ENCODE data around the gene CST6.
A peak's percentile ranks its signal among the peaks of the same experiment; 100 is the strongest.

CST6 gene

DNA sequence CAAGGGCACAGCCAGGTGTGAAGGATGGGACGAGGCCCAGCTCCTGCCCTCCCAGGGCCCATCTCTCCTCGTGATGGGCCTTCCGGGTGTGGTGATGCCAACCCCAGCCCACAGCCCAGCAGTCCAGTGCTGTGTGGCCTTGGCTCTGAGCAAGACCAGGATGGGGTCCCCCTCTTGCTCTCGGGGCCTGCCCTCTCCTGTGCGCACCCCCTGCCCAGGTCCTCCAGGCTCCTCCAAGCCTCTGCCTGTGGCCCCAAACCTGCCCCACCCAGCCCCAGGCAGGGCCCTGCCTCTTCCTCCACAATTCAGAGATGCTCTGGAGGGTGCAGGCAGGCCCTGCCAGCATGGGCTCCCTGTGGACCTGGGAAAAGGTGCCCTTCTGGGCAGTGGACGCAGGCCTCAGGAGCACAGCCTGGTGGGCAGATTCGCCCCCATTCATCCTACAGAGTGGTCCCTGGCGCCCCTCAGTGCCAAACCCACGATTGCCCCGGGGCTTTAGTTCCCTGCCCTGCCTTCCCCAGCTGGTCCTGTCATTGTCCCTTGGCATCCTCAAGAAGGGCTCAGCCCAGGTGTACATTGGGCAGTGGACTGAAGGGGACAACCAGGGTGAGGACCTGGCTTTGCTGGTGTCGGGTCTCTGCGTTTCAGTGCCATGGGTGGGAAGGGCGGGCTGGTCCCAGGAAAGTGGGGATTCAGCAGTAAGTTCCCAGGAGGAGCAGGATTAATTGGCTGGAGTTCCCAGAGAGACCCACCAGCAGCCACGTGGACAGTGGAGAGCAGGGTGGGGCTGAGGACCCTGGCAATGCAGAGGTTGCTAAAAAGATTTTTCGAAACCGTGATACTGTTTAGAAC, 29.6 kb upstream of the CST6 start:
- Histone ChIP-seq H3K23ac (ENCODE audit: low read length in 2 of 2) (no peak overlapping the region), H3K9ac (ENCODE audit: low read length) (no peak overlapping the region), H3K4me1 (ENCODE audit: control insufficient read depth, insufficient read depth, low read depth, low read length) (no peaks in the 10 kb centered on the region), H2BK5ac (ENCODE audit: low read depth, low read length, poor library complexity, severe bottlenecking) (no peak overlapping the region), H2BK15ac (ENCODE audit: low read depth, poor library complexity, severe bottlenecking) (no peak overlapping the region), H3K4me2 (ENCODE audit: low read length, poor library complexity, severe bottlenecking) (no peak overlapping the region), H3K9me3 (ENCODE audit: control insufficient read depth, low read length) (no peaks in the 10 kb centered on the region), H3K14ac (ENCODE audit: low read length in 2 of 2) (no peak overlapping the region), H3K27me3 (ENCODE audit: control insufficient read depth in 1 of 2, insufficient read depth in 1 of 2, low read length in 2 of 2) (no peaks in the 10 kb centered on the region), H3K4me3 (ENCODE audit: insufficient read depth in 1 of 2, low read depth in 1 of 2, low read length in 2 of 2) (no peak overlapping the region), H2BK120ac (ENCODE audit: low read depth, low read length) (no peak overlapping the region), H3K27ac (ENCODE audit: low read length, poor library complexity, severe bottlenecking) (no peak overlapping the region), H4K8ac (ENCODE audit: low read length) (no peak overlapping the region), H3K79me1 (replicated peaks; ENCODE audit: low read length, poor library complexity, severe bottlenecking) (no peaks in the 10 kb centered on the region), H2BK12ac (ENCODE audit: low read length in 2 of 2) (no peak overlapping the region), H3K36me3 (ENCODE audit: control insufficient read depth in 1 of 2, insufficient read depth in 2 of 2, low read depth in 1 of 2, low read length in 2 of 2) (peaks cover 28 to 52% of the 10 kb centered on the region in 2 experiments), H4K91ac (ENCODE audit: low read length) (peak overlapping the region; percentile 18), H2AFZ (ENCODE audit: low read depth, low read length) (no peak overlapping the region), H3K4ac (ENCODE audit: low read depth in 1 of 2, low read length in 2 of 2) (no peak overlapping the region), H2AK5ac (ENCODE audit: low read length, severe bottlenecking) (no peak overlapping the region), H3K18ac (ENCODE audit: low read depth in 1 of 2, low read length in 2 of 2) (no peak overlapping the region)
- 90% methylated on average over 13 of the region's 16 CpGs for WGBS
- no peak for DNase-seq

DNA sequence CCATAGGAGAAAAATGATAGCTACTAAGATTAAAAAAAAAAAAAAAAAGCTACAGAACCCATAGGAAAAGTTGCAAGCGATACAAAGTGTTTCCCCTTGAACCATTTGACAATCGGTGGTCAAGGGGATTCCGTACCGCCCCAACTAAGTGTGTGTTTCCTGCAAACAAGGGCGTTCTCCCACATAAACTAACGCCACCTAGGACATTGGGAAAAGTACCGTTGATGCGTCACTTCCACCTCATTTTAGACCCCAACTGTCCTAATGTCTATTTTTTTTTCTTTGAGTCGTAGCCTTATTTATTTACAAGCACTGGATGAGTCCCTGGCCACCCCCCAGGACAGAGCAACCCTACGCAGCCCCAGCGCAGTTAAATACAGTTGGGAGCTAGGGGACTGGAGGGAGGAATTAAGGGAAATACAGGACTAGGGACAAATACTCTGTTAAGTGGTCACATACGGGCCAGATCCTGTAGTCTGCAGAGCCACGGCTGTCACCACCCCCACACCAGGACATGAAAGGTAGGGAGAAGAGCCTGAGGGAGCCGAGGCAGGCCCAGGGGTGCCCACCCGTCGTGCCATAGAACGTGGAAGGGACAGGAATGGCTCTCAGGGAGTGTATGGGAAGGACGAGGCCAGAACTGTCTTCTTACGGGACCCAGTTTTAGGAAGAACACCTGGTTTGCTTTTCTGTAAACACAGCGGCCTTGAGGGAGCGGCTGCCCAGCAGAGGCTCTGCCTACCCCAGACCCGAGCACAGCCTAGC, 28.8 kb upstream of the CST6 start:
- Histone ChIP-seq H3K18ac (ENCODE audit: low read depth in 1 of 2, low read length in 2 of 2) (no peak overlapping the region), H3K4ac (ENCODE audit: low read depth in 1 of 2, low read length in 2 of 2) (no peak overlapping the region), H2BK5ac (ENCODE audit: low read depth, low read length, poor library complexity, severe bottlenecking) (no peak overlapping the region), H2BK15ac (ENCODE audit: low read depth, poor library complexity, severe bottlenecking) (no peak overlapping the region), H3K4me3 (ENCODE audit: insufficient read depth in 1 of 2, low read depth in 1 of 2, low read length in 2 of 2) (no peak overlapping the region), H3K27ac (ENCODE audit: low read length, poor library complexity, severe bottlenecking) (no peak overlapping the region), H3K23ac (ENCODE audit: low read length in 2 of 2) (no peak overlapping the region), H2AFZ (ENCODE audit: low read depth, low read length) (no peak overlapping the region), H4K91ac (ENCODE audit: low read length) (no peak overlapping the region), H3K4me2 (ENCODE audit: low read length, poor library complexity, severe bottlenecking) (no peak overlapping the region), H2AK5ac (ENCODE audit: low read length, severe bottlenecking) (no peak overlapping the region), H3K9me3 (ENCODE audit: control insufficient read depth, low read length) (no peaks in the 10 kb centered on the region), H3K79me1 (replicated peaks; ENCODE audit: low read length, poor library complexity, severe bottlenecking) (no peaks in the 10 kb centered on the region), H3K14ac (ENCODE audit: low read length in 2 of 2) (no peak overlapping the region), H3K9ac (ENCODE audit: low read length) (no peak overlapping the region), H3K27me3 (ENCODE audit: control insufficient read depth in 1 of 2, insufficient read depth in 1 of 2, low read length in 2 of 2) (no peaks in the 10 kb centered on the region), H2BK120ac (ENCODE audit: low read depth, low read length) (no peak overlapping the region), H4K8ac (ENCODE audit: low read length) (no peak overlapping the region), H2BK12ac (ENCODE audit: low read length in 2 of 2) (no peak overlapping the region), H3K4me1 (ENCODE audit: control insufficient read depth, insufficient read depth, low read depth, low read length) (no peaks in the 10 kb centered on the region), H3K36me3 (ENCODE audit: control insufficient read depth in 1 of 2, insufficient read depth in 2 of 2, low read depth in 1 of 2, low read length in 2 of 2) (peaks cover 20 to 48% of the 10 kb centered on the region in 2 experiments)
- 86% methylated on average over 22 of the region's 22 CpGs for WGBS
- no peak for DNase-seq

GRCh38 chr11:65983589-65983987, 28.2 kb upstream of the CST6 start:
- no peak overlapping the region for H3K14ac ChIP-seq (ENCODE audit: low read length in 2 of 2)
- H3K27ac ChIP-seq (ENCODE audit: low read length, poor library complexity, severe bottlenecking), result no peak overlapping the region
- no peak overlapping the region for H3K18ac ChIP-seq (ENCODE audit: low read depth in 1 of 2, low read length in 2 of 2)
- H3K36me3 ChIP-seq (ENCODE audit: control insufficient read depth in 1 of 2, insufficient read depth in 2 of 2, low read depth in 1 of 2, low read length in 2 of 2), result peaks cover 15 to 46% of the 10 kb centered on the region in 2 experiments
- H3K23ac ChIP-seq (ENCODE audit: low read length in 2 of 2), result peak overlapping the region in 1 of 2 experiments; percentile 47
- 75% methylated on average over 5 of the region's 5 CpGs for WGBS
- no peak overlapping the region for H2BK12ac ChIP-seq (ENCODE audit: low read length in 2 of 2)
- no peak overlapping the region for H2BK5ac ChIP-seq (ENCODE audit: low read depth, low read length, poor library complexity, severe bottlenecking)
- H3K4me1 ChIP-seq (ENCODE audit: control insufficient read depth, insufficient read depth, low read depth, low read length), result no peaks in the 10 kb centered on the region
- no peaks in the 10 kb centered on the region for H3K9me3 ChIP-seq (ENCODE audit: control insufficient read depth, low read length)
- no peak overlapping the region for H3K4me2 ChIP-seq (ENCODE audit: low read length, poor library complexity, severe bottlenecking)
- H2AFZ ChIP-seq (ENCODE audit: low read depth, low read length), result no peak overlapping the region
- H2BK120ac ChIP-seq (ENCODE audit: low read depth, low read length), result no peak overlapping the region
- no peak overlapping the region for H3K4me3 ChIP-seq (ENCODE audit: insufficient read depth in 1 of 2, low read depth in 1 of 2, low read length in 2 of 2)
- no peak overlapping the region for H3K9ac ChIP-seq (ENCODE audit: low read length)
- H3K27me3 ChIP-seq (ENCODE audit: control insufficient read depth in 1 of 2, insufficient read depth in 1 of 2, low read length in 2 of 2), result no peaks in the 10 kb centered on the region
- H4K91ac ChIP-seq (ENCODE audit: low read length), result no peak overlapping the region
- H3K79me1 ChIP-seq (replicated peaks; ENCODE audit: low read length, poor library complexity, severe bottlenecking), result no peaks in the 10 kb centered on the region
- no peak overlapping the region for H3K4ac ChIP-seq (ENCODE audit: low read depth in 1 of 2, low read length in 2 of 2)
- no peak overlapping the region for H4K8ac ChIP-seq (ENCODE audit: low read length)
- DNase-seq, result no peak
- H2BK15ac ChIP-seq (ENCODE audit: low read depth, poor library complexity, severe bottlenecking), result no peak overlapping the region
- H2AK5ac ChIP-seq (ENCODE audit: low read length, severe bottlenecking), result no peak overlapping the region

- Histone ChIP-seq H3K4ac (ENCODE audit: low read depth in 1 of 2, low read length in 2 of 2) (no peak overlapping the region), H3K23ac (ENCODE audit: low read length in 2 of 2) (no peak overlapping the region), H3K36me3 (ENCODE audit: control insufficient read depth in 1 of 2, insufficient read depth in 2 of 2, low read depth in 1 of 2, low read length in 2 of 2) (peaks cover 8 to 32% of the 10 kb centered on the region in 2 experiments), H3K4me3 (ENCODE audit: insufficient read depth in 1 of 2, low read depth in 1 of 2, low read length in 2 of 2) (no peak overlapping the region), H3K79me1 (replicated peaks; ENCODE audit: low read length, poor library complexity, severe bottlenecking) (peaks cover 2% of the 10 kb centered on the region), H3K14ac (ENCODE audit: low read length in 2 of 2) (no peak overlapping the region), H2BK12ac (ENCODE audit: low read length in 2 of 2) (peak overlapping the region in 1 of 2 experiments; percentile 29), H3K4me1 (ENCODE audit: control insufficient read depth, insufficient read depth, low read depth, low read length) (no peaks in the 10 kb centered on the region), H2BK15ac (ENCODE audit: low read depth, poor library complexity, severe bottlenecking) (no peak overlapping the region), H3K18ac (ENCODE audit: low read depth in 1 of 2, low read length in 2 of 2) (no peak overlapping the region), H2BK120ac (ENCODE audit: low read depth, low read length) (no peak overlapping the region), H4K8ac (ENCODE audit: low read length) (no peak overlapping the region), H3K9me3 (ENCODE audit: control insufficient read depth, low read length) (no peaks in the 10 kb centered on the region), H2AFZ (ENCODE audit: low read depth, low read length) (no peak overlapping the region), H3K4me2 (ENCODE audit: low read length, poor library complexity, severe bottlenecking) (no peak overlapping the region), H4K91ac (ENCODE audit: low read length) (no peak overlapping the region), H3K27me3 (ENCODE audit: control insufficient read depth in 1 of 2, insufficient read depth in 1 of 2, low read length in 2 of 2) (no peaks in the 10 kb centered on the region), H2AK5ac (ENCODE audit: low read length, severe bottlenecking) (no peak overlapping the region), H3K9ac (ENCODE audit: low read length) (peak overlapping the region; percentile 29), H3K27ac (ENCODE audit: low read length, poor library complexity, severe bottlenecking) (no peak overlapping the region), H2BK5ac (ENCODE audit: low read depth, low read length, poor library complexity, severe bottlenecking) (no peak overlapping the region)
- 89% methylated on average over 9 of the region's 9 CpGs for WGBS
- no peak for DNase-seq
Observed at GRCh38 chr11:65987336-65987735, 24.5 kb upstream of the CST6 start.

All from mesenchymal stem cell (in vitro differentiated cells and primary cell).